Measurements from ENCODE around the gene SARM1. TPM values are rescaled to one million over a fixed set of nuclear protein-coding genes. Genes with fewer than 3 reads are reported as not detected.
"Not testable (repeated sequence)": the region's sequence is repeated elsewhere in the genome, so short reads cannot be mapped to it uniquely, and the experiment has no call there.

SARM1 gene
- total RNA-seq, 1 donor from 2014 or later = 10.1 TPM

- H3K27ac ChIP-seq = no peak overlapping the region
- no peaks in the 10 kb centered on the region for H3K27me3 ChIP-seq
- TF ChIP-seq POLR2A (IDR thresholded peaks at IDR 0.05) (no peak), POLR2AphosphoS5 (IDR thresholded peaks at IDR 0.05; ENCODE audit: insufficient read depth in 1 of 2, low read depth in 1 of 2) (no peak), CTCF (IDR thresholded peaks at IDR 0.05) (no peak)
- intact Hi-C loops (cut with DNase I) = no loop called here
- no peaks in the 10 kb centered on the region for H3K9me3 ChIP-seq
- H3K36me3 ChIP-seq = no peaks in the 10 kb centered on the region
- H3K4me1 ChIP-seq = no peaks in the 10 kb centered on the region
- no peak for DNase-seq (ENCODE audit: extremely low spot score in 2 of 2)
- no peak overlapping the region for H3K4me3 ChIP-seq
These were observed 50.4 kb downstream of the SARM1 start for GRCh38 chr17:28421787-28422305.

GRCh38 chr17:28425206-28425605, 53.7 kb downstream of the SARM1 start:
- no peak overlapping the region for H3K4me3 ChIP-seq
- no peaks in the 10 kb centered on the region for H3K27me3 ChIP-seq
- no peak for DNase-seq (ENCODE audit: extremely low spot score in 2 of 2)
- TF ChIP-seq POLR2A (IDR thresholded peaks at IDR 0.05) (no peak), POLR2AphosphoS5 (IDR thresholded peaks at IDR 0.05; ENCODE audit: insufficient read depth in 1 of 2, low read depth in 1 of 2) (no peak), CTCF (IDR thresholded peaks at IDR 0.05) (no peak)
- intact Hi-C loops (cut with DNase I) = no loop called here
- H3K36me3 ChIP-seq = no peaks in the 10 kb centered on the region
- H3K27ac ChIP-seq = no peak overlapping the region
- H3K9me3 ChIP-seq = no peaks in the 10 kb centered on the region
- no peaks in the 10 kb centered on the region for H3K4me1 ChIP-seq

GRCh38 chr17:28426081-28426519, 54.6 kb downstream of the SARM1 start:
- TF ChIP-seq CTCF (IDR thresholded peaks at IDR 0.05) (no peak), POLR2A (IDR thresholded peaks at IDR 0.05) (no peak), POLR2AphosphoS5 (IDR thresholded peaks at IDR 0.05; ENCODE audit: insufficient read depth in 1 of 2, low read depth in 1 of 2) (no peak)
- H3K36me3 ChIP-seq = no peaks in the 10 kb centered on the region

GRCh38 chr17:28427371-28427770, 55.9 kb downstream of the SARM1 start:
- no peaks in the 10 kb centered on the region for H3K9me3 ChIP-seq
- TF ChIP-seq POLR2A (IDR thresholded peaks at IDR 0.05) (no peak), CTCF (IDR thresholded peaks at IDR 0.05) (no peak), POLR2AphosphoS5 (IDR thresholded peaks at IDR 0.05; ENCODE audit: insufficient read depth in 1 of 2, low read depth in 1 of 2) (no peak)
- H3K4me3 ChIP-seq = no peak overlapping the region
- H3K4me1 ChIP-seq = no peaks in the 10 kb centered on the region
- DNase-seq (ENCODE audit: extremely low spot score in 2 of 2) = no peak
- H3K27me3 ChIP-seq = no peaks in the 10 kb centered on the region
- H3K27ac ChIP-seq = no peak overlapping the region
- no peaks in the 10 kb centered on the region for H3K36me3 ChIP-seq
- intact Hi-C loops (cut with DNase I) = no loop called here

More at GRCh38 chr17:28426081-28426519, 54.6 kb downstream of the SARM1 start:
- no peak overlapping the region for H3K27ac ChIP-seq
- H3K4me3 ChIP-seq = no peak overlapping the region
- no peaks in the 10 kb centered on the region for H3K4me1 ChIP-seq
- DNase-seq (ENCODE audit: extremely low spot score in 2 of 2) = no peak
- no peaks in the 10 kb centered on the region for H3K9me3 ChIP-seq
- no peaks in the 10 kb centered on the region for H3K27me3 ChIP-seq
- intact Hi-C loops (cut with DNase I) = no loop called here

GRCh38 chr17:28427982-28428381, 56.5 kb downstream of the SARM1 start:
- H3K4me1 ChIP-seq; intact Hi-C loops (cut with DNase I); H3K9me3 ChIP-seq; H3K36me3 ChIP-seq; H3K4me3 ChIP-seq; H3K27ac ChIP-seq; DNase-seq (ENCODE audit: extremely low spot score in 2 of 2); H3K27me3 ChIP-seq: not testable (repeated sequence)

Measured in vagina (tissue), 2 donors.